IPS-NIHi11 (cell line): ENCODE measurements around the gene IRF5.

Experiments used
- DNase-seq: peaks from one replicate; pipeline ENCODE4 v3.0.0; 2012; ENCODE audit warnings: mixed read lengths, low spot score

Gene IRF5

GRCh38 chr7:128921866-128922440 is 15.8 kb upstream of the IRF5 start:
- DNase-seq: no peak

DNA sequence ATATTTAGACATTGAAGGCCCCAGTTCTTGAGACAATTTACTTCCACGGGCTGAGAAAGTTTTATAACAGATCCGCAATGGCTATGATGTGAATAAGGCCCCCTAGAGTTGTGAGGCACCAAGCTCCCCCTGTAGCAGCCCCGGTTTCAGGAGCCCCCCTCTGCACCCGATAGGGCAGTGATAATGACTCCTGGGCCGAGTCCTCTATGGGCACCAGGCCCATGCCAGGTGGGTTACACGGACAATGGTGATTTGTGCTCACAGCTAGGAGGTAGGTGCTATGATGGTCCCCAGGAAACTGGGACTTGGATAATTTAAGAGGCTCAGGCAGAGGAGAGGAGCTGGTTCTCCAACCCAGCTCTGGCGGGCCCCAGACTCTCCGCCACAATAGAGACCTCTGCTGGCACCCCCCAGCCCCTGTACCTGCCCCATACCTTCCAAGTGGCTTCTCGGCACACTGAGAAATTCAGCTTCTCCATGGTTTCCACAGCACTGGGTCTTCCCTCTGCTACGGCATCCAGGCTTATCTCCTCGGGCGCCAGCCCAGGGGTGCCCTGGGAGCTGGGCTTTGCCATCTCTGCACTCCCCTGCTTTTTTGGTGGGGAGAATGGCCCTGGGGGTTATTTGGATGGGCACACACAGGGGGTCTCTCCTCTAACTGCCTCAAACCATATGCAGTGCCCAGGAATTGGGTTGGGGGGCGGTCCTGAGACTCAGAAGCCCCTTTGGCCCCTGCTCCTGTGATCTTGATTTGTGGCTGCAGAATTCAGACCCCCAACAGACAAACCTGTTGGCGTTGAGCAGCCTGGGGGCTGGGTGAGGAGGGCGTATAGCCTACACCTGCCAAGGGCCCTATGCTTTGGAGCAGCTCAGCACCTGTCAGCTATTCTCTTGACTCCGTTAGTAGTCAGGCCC is 15.0 kb upstream of the IRF5 start:
- DNase-seq: no peak

DNA sequence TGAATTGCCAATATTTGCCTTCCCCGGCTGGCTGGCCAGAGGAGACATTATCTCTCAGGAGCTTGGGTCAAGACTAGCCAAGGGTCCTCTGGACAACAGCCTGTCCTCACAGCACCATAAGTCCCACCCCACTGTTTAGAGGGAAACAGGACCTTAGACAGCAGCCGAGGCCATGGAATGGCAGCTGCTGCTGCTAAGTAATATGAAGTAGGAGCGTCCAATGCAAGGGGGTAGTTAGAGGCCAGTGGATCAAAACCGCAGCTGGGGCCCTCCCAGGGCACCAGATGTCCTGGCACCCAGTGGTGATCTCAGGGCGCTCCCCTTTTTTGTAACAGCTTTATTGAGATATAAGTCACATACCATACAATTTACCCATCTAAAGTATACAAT is 14.3 kb upstream of the IRF5 start:
- DNase-seq: no peak

DNA sequence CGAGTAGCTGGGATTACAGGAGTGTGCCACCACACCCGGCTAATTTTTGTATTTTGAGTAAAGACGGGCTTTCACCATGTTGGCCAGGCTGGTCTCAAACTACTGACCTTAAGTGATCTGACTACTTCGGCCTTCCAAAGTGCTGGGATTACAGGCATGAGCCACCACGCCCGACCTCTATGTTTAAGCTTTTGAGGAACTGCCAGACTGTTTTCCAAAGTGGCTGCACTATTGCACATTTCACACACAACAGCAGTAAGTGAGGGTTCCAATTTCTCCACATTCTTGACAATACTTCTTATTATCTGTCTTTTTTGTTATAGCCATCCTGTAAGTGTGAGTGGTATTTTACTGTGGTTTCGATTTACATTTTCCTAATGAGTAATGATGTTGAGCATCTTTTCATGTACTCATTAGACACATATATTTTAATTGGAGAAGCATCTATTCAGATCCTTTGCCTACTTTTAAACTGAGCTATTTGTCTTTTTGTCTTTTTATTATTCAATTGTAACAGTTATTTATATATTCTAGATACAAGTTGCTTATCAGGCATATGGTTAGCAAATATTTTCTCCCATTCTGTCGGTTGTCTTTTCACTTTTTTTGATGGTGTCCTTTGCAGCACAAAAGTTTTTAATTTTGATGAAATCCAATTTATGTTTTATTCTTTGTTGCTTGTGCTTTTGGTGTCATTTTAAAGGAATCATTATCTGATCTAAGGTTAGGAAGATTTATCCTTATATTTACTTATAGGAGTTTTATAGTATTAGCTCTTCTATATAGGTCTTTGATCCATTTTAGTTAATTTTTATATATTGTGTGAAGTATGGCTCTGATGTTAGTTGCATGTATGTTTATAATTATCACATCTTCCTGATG is 12.8 kb upstream of the IRF5 start:
- DNase-seq: no peak

GRCh38 chr7:128928159-128928813 is 9.4 kb upstream of the IRF5 start:
- DNase-seq: no peak

DNA sequence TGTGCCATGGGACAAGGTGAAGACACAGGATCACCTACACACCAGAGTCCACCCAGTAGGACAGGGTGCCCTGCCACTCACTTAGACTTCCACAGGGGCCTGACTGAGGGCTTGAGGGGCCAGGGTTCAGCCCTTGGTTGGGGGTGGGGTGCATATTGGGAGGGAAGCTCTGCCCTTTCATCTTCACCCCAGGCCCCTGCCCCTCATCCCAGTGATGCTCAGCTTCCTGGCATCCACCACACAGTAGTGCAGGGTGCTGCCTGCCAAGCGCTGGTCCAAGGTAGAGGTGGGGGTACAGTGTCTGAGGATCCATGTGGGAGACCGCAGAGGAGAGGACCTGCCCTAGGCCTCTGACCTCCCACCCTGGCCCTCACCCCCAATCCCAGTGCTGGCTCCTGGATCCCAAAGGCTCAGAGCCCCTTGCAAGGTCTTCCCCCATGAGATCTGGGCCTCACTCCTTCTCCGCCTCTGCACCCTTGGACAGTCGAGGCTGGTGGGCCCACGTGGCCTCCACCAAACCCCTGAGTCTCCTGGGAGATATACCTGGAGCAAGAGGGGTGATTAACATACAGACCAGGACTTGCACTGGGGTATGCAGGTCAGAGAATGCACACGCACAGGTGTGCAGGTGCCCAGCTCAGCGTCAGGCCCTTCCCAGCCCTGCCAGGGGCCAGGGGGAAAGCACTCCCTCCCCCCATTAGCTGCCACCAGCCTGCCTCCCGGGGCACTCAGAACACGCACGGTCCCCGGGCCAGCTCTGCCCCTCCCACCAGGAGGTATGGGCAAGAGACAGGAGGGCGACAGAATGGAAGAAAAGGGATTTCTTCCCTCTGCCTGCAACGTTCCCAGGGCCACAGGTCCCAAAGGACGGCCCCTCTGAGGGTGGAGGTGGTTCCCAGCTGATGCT is 8.6 kb upstream of the IRF5 start:
- DNase-seq: no peak

DNA sequence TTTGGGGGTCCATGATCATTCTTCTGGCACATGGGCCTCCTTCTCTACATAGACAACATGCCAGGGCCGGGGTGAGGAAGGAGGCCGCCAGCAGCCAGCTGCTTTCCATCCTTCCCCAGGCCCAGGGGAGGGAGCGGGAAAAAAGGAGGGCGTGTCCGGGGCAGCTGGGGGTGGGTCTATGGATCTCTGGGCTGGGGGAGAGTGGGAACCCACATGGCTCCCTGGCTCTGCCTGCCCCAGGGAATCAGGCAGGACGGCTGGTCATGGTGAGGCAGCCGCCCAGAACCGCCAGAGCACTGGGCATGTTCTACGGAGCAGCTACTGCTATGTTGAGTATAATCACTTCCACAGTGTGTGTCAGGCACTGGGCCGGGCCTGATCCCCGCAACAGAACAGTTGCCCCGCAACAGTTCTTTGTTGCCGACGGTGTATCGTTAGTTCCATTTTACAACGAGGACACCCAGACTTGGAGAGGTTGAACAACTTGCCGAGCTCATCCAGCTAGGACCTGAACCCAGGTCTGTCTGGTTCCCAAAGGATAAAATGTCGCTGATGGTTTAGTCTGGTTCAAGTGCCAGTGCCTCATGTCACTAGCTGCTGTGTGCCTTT is 6.4 kb upstream of the IRF5 start:
- DNase-seq: no peak

DNA sequence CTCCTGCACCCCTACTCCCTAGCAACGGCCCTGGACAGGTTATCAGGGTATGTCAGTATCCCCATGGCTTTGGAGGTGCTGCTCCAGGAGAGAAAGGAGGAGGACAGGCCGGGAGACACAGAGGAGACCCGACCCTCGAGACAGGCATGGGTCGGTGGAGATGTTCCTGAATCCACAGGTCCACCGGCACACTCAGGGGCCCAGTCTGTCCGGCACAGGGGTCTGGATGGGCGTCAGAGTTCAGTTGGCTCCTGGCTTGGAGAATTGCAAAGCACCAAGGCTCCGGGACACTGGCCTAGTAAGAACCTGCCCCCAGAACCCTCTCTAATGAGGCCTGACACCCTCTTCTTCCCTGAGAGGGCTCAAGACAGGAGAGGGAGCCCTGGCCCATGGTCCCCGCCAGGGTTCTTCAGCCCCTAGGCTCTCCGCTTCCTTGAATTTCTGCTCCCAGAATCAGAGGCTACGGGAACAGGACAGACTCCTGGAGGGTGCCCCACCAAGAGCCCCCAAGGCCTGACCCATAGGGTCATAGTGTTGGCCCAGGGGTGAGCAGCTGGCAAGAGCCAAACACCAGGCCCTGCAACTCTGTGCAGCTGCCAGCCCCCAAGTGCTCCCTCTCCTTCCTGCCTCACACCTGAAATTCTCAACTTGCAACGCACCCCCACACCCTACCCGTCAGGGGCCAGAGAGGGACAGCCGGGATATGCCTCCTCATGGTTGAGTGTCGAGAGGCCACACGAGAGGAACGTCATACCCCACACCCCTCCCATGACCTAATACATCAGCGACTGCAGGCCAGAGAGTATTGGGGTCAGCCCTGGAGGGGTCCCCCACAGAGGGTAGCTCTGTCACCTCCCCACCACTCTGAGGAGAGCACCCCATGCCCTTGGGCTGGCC is 5.5 kb upstream of the IRF5 start:
- no peak for DNase-seq

DNA sequence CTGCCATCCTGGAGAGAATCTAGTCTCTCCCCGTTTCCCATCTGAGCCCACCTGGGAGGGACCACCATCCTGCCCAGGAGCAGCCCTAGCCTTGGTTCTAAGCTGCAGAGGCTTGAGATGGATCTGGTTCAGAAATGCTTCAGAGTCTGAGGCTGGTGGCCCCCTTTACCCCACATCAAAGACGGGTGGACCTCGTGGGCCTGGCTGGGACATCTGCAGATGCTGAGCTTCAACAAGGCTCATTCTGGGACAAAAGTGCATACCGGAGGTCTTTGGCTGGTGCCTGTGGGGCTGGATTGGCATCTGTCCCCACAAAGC is 4.9 kb upstream of the IRF5 start:
- DNase-seq: no peak

- DNase-seq: no peak
These were observed 4.4 kb upstream of the IRF5 start for GRCh38 chr7:128933180-128933891.

DNA sequence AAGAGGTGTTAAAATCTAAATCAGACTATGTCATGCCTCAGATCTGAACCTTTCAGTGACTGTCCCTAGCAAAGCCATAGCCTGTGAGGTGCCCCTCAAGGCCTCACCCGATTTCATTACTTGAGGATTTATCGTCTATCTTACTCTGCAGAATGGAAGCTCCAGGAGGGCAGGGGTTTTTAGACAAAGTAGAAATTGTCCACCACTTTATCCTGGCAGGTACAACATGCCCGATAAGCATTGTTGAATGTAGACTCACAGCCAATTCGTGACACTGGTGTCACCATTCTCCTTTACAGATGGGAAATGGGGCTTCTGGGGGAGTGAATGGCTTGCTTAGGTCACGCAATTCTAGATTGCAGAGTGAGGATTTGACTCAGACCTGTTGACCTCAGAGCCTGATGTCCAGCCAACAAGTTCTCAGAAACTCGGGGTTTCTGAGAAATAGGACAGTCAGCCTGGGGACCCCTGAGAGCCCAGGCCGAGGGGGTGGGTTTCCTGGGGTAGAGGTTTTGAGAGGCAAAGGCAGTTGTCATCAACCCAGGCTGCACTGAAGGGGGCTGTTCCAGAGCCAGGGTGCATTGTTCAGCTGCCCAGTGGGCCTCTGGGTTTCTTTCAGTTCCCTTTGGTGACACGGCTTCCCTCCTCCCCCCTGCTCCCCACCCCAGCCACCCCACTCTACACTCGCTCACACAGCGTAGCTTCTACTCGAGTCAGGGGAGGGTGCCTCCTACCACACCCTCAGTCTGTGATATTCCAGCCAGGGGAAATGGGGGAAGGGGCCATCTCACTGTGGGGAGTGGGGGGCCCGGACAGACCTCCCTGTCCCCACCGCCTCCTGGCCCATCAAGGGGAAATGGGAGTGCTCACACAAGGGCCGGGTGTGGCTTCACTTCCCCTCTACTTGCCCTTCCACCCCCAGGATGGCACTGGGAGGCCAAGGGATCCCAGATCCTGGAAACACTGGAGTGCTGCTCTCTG is 3.1 kb upstream of the IRF5 start:
- DNase-seq: no peak

- no peak for DNase-seq
These were observed 2.4 kb upstream of the IRF5 start for GRCh38 chr7:128935342-128935730.

DNA sequence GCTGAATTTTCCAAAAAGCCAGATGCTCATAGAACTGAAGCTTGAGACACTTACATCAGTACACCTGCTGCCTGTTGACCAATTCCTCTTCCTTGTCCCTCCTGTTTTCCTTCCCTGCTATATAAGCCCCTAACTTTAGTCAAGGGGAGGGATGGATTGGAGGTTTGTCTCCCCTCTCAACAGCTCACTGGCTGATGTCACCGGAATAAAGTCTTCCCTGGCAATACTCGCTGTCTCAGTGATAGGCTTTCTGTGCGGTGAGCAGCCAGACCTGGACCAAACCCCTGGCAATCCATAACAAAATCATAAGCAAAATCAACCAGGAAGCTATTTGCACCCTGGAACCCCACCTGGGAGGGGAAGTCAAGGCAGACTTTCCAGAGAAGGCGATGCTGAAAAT is 929 bp upstream of the IRF5 start:
- DNase-seq: no peak

DNA sequence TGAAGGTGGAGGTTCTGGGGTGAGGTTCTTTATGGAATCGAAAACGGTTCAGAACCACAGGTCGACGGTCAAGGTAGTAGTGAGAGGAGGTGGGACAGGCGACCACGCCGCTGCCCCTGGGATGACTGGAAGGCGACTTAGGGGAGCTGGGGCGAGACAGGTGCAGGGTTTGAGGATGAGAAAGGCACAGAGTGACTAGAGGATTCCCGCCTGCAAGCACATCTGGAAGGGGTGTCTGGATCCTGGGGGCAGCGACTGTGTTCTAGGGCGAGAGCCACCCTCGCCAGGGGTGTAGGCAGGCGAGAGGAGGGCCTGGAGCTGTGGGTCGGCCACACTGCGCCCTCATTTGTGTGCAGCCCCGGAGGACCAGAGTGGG is 468 bp upstream of the IRF5 start:
- no peak for DNase-seq

DNA sequence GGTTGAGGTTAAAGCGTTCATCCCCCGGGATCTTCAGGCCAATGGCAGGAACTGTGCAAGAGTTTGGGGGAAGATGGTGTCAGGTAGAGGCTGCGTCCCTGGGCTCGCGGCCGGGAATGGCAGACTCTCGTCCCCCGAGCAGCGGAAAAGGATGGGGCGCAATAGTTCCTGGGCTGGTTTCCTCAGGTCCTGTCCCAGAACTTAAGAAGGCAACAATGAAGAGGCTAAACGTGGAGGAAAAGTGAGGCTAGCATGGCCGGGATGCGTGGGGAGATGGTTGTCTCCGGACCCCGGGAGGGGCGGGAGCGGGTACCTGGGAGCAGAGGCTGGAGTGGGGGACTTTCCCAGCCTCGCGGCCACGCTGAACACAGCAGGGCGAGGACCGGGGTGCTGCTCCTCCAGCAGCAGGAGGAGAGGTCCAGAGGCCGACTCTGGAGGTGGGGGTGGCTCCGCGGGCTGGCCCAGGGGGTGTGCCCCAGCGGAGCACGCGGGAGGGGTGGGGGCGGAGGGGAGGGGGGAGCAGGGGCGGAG is 882 bp downstream of the IRF5 start:
- DNase-seq: no peak

GRCh38 chr7:128939075-128939860 is 1.5 kb downstream of the IRF5 start:
- DNase-seq: no peak

GRCh38 chr7:128939861-128940410 is 2.2 kb downstream of the IRF5 start:
- DNase-seq: no peak
